SK-N-SH (cell line): ENCODE measurements around the gene BCAT1. TPM values are rescaled to one million over a fixed set of nuclear protein-coding genes. Genes with fewer than 3 reads are reported as not detected.

Experiments
- CTCF ChIA-PET: fragments of 300-600, 350-600 bp; formaldehyde crosslinking; extraction: SDS; loops from one replicate; lab custom pipeline; 2021; lab: Yijun Ruan, JAX
- POLR2A ChIA-PET: fragments of 350-600 bp; sonication (Branson Sonifier 250); formaldehyde crosslinking; extraction: SDS; loops from one replicate; lab custom pipeline; 2020; ENCODE audit warnings: antibody characterized with exemption, inconsistent platforms; lab: Yijun Ruan, JAX
- DNase-seq: peaks from one replicate; pipeline ENCODE4 v3.0.0; 2012
- H2AFZ ChIP-seq: fragments of 200-600 bp; sonication (generic); 2 replicates; pipeline ENCODE4 v1.8.1; 2016; ENCODE audit warnings: antibody characterized with exemption, mild to moderate bottlenecking, low read depth
- H3F3A ChIP-seq: fragments of 200-600 bp; sonication (generic); replicated peaks from 2 replicates; pipeline ENCODE3; 2016; ENCODE audit warnings: antibody characterized with exemption, mild to moderate bottlenecking; ENCODE audit not compliant: insufficient read depth
- H3K27ac ChIP-seq, 2 experiments: fragments of 200-500 bp in 1 of 2; fragments of 200-600 bp in 1 of 2; sonication (Bioruptor generic) in 1 of 2; sonication (generic), shearing (Covaris generic) in 1 of 2; 2 replicates each; pipeline versions ENCODE4 v1.5.1 to v1.6.1; 2014 to 2016; ENCODE audit warnings: low read depth in 2 of 2, inconsistent platforms in 1 of 2, low read length in 1 of 2, mild to moderate bottlenecking in 1 of 2, mixed read lengths in 1 of 2
- H3K27me3 ChIP-seq: fragments of 200-600 bp; sonication (generic), shearing (Covaris generic); 2 replicates; pipeline ENCODE4 v1.6.1; 2016; ENCODE audit warnings: mixed run types; ENCODE audit not compliant: insufficient read depth
- H3K36me3 ChIP-seq, 2 experiments: fragments of 200-500 bp in 1 of 2; fragments of 200-600 bp in 1 of 2; sonication (Bioruptor generic) in 1 of 2; sonication (generic) in 1 of 2; replicated peaks in 1 of 2; 2 replicates each; pipeline versions ENCODE3 to v1.5.1; 2014 to 2016; ENCODE audit warnings: low read length in 1 of 2, mild to moderate bottlenecking in 1 of 2; ENCODE audit not compliant: insufficient read depth in 2 of 2, control insufficient read depth in 1 of 2
- H3K4me1 ChIP-seq, 2 experiments: fragments of 200-500 bp in 1 of 2; fragments of 200-600 bp in 1 of 2; sonication (Bioruptor generic) in 1 of 2; sonication (generic), shearing (Covaris generic) in 1 of 2; 2 replicates each; pipeline versions ENCODE4 v1.5.1 to v1.6.1; 2014 to 2016; ENCODE audit warnings: low read depth in 1 of 2, low read length in 1 of 2, mixed run types in 1 of 2; ENCODE audit not compliant: insufficient read depth in 2 of 2, control insufficient read depth in 1 of 2
- H3K4me2 ChIP-seq: fragments of 200-600 bp; sonication (generic), shearing (Covaris generic); 2 replicates; pipeline ENCODE4 v1.6.1; 2017; ENCODE audit warnings: mixed run types
- H3K4me3 ChIP-seq, 2 experiments: fragments of 200-500 bp in 1 of 2; fragments of 200-600 bp in 1 of 2; sonication (Bioruptor generic) in 1 of 2; sonication (generic), shearing (Covaris generic) in 1 of 2; 2 replicates each; pipeline versions ENCODE4 v1.5.1 to v1.8.1; 2014 to 2016; ENCODE audit warnings: low read depth in 2 of 2, inconsistent platforms in 1 of 2, low read length in 1 of 2, mild to moderate bottlenecking in 1 of 2, mixed read lengths in 1 of 2, moderate library complexity in 1 of 2
- H3K79me2 ChIP-seq: fragments of 200-600 bp; sonication (generic); 2 replicates; pipeline ENCODE4 v1.8.1; 2017; ENCODE audit warnings: mild to moderate bottlenecking; ENCODE audit not compliant: insufficient read depth
- H3K9ac ChIP-seq: fragments of 200-600 bp; sonication (generic); 2 replicates; pipeline ENCODE4 v1.6.1; 2017; ENCODE audit warnings: mixed run types
- H3K9me2 ChIP-seq: fragments of 200-600 bp; sonication (generic); 2 replicates; pipeline ENCODE4 v1.6.1; 2017; ENCODE audit warnings: mixed run types
- H3K9me3 ChIP-seq: fragments of 200-600 bp; sonication (generic); 2 replicates; pipeline ENCODE4 v1.6.1; 2017; ENCODE audit warnings: mixed run types, mild to moderate bottlenecking, moderate library complexity
- H4K20me1 ChIP-seq: fragments of 200-600 bp; sonication (generic); 2 replicates; pipeline ENCODE4 v1.6.1; 2017; ENCODE audit warnings: mild to moderate bottlenecking, mixed run types; ENCODE audit not compliant: insufficient read depth
- CHD2 ChIP-seq: fragments of 150-350 bp; IDR thresholded peaks from 2 replicates; pipeline ENCODE4 v1.6.1; 2018; ENCODE audit warnings: low read length; ENCODE audit not compliant: partially characterized antibody
- ELF1 ChIP-seq: IDR thresholded peaks from 2 replicates; pipeline ENCODE4 v1.4.0; 2012
- EP300 ChIP-seq, 2 experiments: IDR thresholded peaks; 2 replicates each; pipeline versions ENCODE4 v1.4.0 to v1.6.1; 2012; ENCODE audit warnings: borderline replicate concordance in 1 of 2, low read depth in 1 of 2, low read length in 1 of 2
- GABPA ChIP-seq: IDR thresholded peaks from 2 replicates; pipeline ENCODE4 v1.4.0; 2012; ENCODE audit warnings: low read depth, mild to moderate bottlenecking
- MXI1 ChIP-seq: IDR thresholded peaks from 2 replicates; pipeline ENCODE4 v1.6.1; 2012; ENCODE audit warnings: mild to moderate bottlenecking, low read depth, low read length, improper control_type of control experiment
- NRF1 ChIP-seq: IDR thresholded peaks from 2 replicates; pipeline ENCODE4 v1.6.1; 2012; ENCODE audit warnings: low read depth, mild to moderate bottlenecking, low read length
- SIN3A ChIP-seq: IDR thresholded peaks from 2 replicates; pipeline ENCODE4 v1.6.1; 2012; ENCODE audit warnings: low read depth, mild to moderate bottlenecking, low read length, moderate library complexity, borderline replicate concordance
- SMC3 ChIP-seq: IDR thresholded peaks from 2 replicates; pipeline ENCODE4 v1.6.1; 2012; ENCODE audit warnings: low read depth, low read length, improper control_type of control experiment
- WGBS: methylation state at CpG from one replicate; pipeline ENCODE4 v1.1.6; 2017; ENCODE audit warnings: low lambda C conversion rate; 5-methylcytosine and 5-hydroxymethylcytosine counted together
- polyA plus RNA-seq, 3 experiments: library from polyadenylated mRNA; depleted of rRNA; stranded (reverse); fragments of >200 nt; gene quantifications; 2 replicates each; pipeline ENCODE4 v1.2.3, GENCODE V29; 2012
- TF ChIP-seq, protein P1 (sequence below): IDR thresholded peaks from 2 replicates; pipeline ENCODE4 v1.4.0; 2012; ENCODE audit warnings: low read depth
- TF ChIP-seq, protein P2 (sequence below): IDR thresholded peaks from 2 replicates; pipeline ENCODE4; 2012

BCAT1 gene
- polyA plus RNA-seq, 1 of the 3 experiments (the other 2 are of a cell fraction): 7.7 TPM

DNA sequence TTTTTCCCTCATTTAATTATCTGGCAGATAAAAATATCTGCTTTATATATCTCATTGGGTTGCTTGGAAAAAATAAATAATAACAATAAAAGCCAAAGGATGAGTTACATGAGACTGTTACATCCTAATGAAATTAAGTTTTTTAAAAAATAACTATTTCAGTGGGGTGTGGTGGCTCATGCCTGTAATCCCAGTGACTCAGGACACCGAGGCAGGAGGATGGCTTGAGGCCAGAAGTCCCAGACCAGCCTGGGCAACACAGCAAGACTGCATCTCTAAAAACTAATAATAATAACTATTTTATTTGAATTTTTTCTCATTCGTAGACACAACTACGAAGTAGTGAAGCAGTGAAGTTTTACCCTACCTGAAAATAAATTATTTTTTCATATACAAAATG is 103.3 kb downstream of the BCAT1 start:
- no peak for DNase-seq
- Histone ChIP-seq H3K27me3 (no peaks in the 10 kb centered on the region), H3K4me2 (no peak overlapping the region), H3K36me3 (peaks cover 27 to 40% of the 10 kb centered on the region in 2 experiments), H3K27ac (peak overlapping the region in 1 of 2 experiments; percentile 44; a peak in 2 of 4 replicates), H2AFZ (no peak overlapping the region), H4K20me1 (no peaks in the 10 kb centered on the region), H3K9me3 (no peaks in the 10 kb centered on the region), H3K9me2 (no peaks in the 10 kb centered on the region), H3K79me2 (peaks cover 10% of the 10 kb centered on the region; the same call in 1 of the 2 replicates), H3K4me3 (no peak overlapping the region), H3K9ac (no peak overlapping the region), H3K4me1 (no peaks in the 10 kb centered on the region; a peak in 2 of 4 replicates), H3F3A (peaks cover 21% of the 10 kb centered on the region)
- POLR2A ChIA-PET: no interaction called here
- WGBS: 70% methylated on average over 3 of the region's 3 CpGs
- TF ChIP-seq NRF1 (no peak), ELF1 (no peak), GABPA (no peak), CHD2 (no peak)
- TF ChIP-seq, protein P1, sequence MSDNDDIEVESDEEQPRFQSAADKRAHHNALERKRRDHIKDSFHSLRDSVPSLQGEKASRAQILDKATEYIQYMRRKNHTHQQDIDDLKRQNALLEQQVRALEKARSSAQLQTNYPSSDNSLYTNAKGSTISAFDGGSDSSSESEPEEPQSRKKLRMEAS: no peak
- CTCF ChIA-PET: no interaction called here

DNA sequence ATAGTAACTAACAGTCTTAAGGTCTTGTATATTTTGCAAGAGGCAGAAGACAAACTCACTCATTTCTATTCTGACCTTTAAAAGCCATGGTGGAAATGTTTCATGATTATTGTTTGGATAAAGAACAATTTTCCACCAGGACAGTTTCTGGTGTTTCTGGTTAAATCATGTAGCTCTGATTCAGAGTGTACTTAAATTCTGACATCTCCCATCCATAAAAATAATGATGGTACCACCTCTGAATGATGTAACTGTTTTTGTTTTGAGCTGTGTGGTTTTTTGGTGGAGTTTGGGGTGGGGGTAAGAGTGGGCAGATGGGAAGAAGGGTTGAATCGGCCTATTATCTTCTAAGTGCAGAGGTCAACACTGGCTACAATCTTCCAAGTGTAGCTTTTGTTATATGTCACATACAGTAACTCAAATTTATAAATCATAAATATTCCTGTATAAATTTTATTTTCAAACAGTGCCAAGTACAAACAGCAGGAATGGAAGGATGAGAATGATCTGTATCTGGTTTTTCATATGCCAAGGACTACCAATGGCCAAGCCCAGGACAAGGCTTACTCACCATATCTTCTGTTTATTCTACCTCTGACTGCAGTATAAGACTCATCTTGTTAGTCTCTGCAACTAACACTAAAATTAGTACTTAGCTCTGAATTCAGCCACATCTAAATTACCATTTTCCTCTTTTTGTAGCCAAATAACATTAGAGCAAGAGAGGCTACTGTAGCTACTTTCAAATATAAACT is 108.7 kb downstream of the BCAT1 start:
- POLR2A ChIA-PET: no interaction called here
- no peaks in the 10 kb centered on the region for H3K9me3 ChIP-seq
- peaks cover 10% of the 10 kb centered on the region; the same call in 1 of the 2 replicates for H3K79me2 ChIP-seq
- H2AFZ ChIP-seq: no peak overlapping the region
- no peaks in the 10 kb centered on the region for H3K9me2 ChIP-seq
- H3K4me3 ChIP-seq: no peak overlapping the region
- CTCF ChIA-PET: interaction anchor here (0.8 to 1.8 kb wide), 2 partner anchors 12 to 315 kb away, joined by 3 to 6 read pairs; no protein-coding TSS in a partner anchor
- no peak for TF ChIP-seq SIN3A
- TF ChIP-seq, protein P2, sequence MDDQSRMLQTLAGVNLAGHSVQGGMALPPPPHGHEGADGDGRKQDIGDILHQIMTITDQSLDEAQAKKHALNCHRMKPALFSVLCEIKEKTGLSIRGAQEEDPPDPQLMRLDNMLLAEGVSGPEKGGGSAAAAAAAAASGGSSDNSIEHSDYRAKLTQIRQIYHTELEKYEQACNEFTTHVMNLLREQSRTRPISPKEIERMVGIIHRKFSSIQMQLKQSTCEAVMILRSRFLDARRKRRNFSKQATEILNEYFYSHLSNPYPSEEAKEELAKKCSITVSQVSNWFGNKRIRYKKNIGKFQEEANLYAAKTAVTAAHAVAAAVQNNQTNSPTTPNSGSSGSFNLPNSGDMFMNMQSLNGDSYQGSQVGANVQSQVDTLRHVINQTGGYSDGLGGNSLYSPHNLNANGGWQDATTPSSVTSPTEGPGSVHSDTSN: 0 out of 2 replicates have a peak, but pooled peaks have one; percentile 6
- TF ChIP-seq SMC3: no peak
- TF ChIP-seq EP300 (IDR thresholded peaks at IDR 0.05; ENCODE audit: borderline replicate concordance in 1 of 2, low read depth in 1 of 2, low read length in 1 of 2): no peak
- TF ChIP-seq, protein P1: no peak
- no peak for TF ChIP-seq MXI1
- H4K20me1 ChIP-seq: no peaks in the 10 kb centered on the region
- DNase-seq: no peak
- no peak overlapping the region for H3K9ac ChIP-seq
- no peak overlapping the region for H3K4me2 ChIP-seq
- no peaks in the 10 kb centered on the region for H3K27me3 ChIP-seq
- peaks cover 14 to 18% of the 10 kb centered on the region in 2 experiments for H3K4me1 ChIP-seq
- peaks cover 19 to 47% of the 10 kb centered on the region in 2 experiments for H3K36me3 ChIP-seq
- 73% methylated on average over 1 of the region's 1 CpG for WGBS
- peaks cover 20% of the 10 kb centered on the region for H3F3A ChIP-seq
- peak overlapping the region in 1 of 2 experiments; percentile 63; a peak in 2 of 4 replicates for H3K27ac ChIP-seq
